Natural killer cell (primary cell): ENCODE data around the gene MAP3K6. TPM values are rescaled to one million over a fixed set of nuclear protein-coding genes. Genes with fewer than 3 reads are reported as not detected.

ENCODE experiments used
- ATAC-seq, 3 donors: fragments of 150-1000 bp in 2 of 3; fragments of 200-7000 bp in 1 of 3; cut with Tn5 transposase; 1 replicate in 1 of 3; 2 replicates in 2 of 3; pipeline ENCODE4 v1.10.0; 2021; ENCODE audit warnings: mild to moderate bottlenecking in 2 of 3, moderate library complexity in 2 of 3
- DNase-seq, 2 donors: peaks; one replicate each; pipeline versions ENCODE4 v3.0.0 to v3.0.0-alpha.2; 2013 to 2021; ENCODE audit warnings: mixed read lengths in 1 of 2
- H3K27ac ChIP-seq: one replicate; pipeline ENCODE4 v1.5.1; 2013; ENCODE audit warnings: mild to moderate bottlenecking, low read length
- H3K27me3 ChIP-seq: one replicate; pipeline ENCODE4 v1.6.1; 2013; ENCODE audit warnings: low read length; ENCODE audit not compliant: control insufficient read depth, insufficient read depth
- H3K36me3 ChIP-seq: one replicate; pipeline ENCODE4 v1.6.1; 2013; ENCODE audit warnings: low read length; ENCODE audit not compliant: control insufficient read depth, insufficient read depth
- H3K4me1 ChIP-seq: one replicate; pipeline ENCODE4 v1.6.1; 2013; ENCODE audit warnings: low read length; ENCODE audit not compliant: control insufficient read depth, insufficient read depth
- H3K4me3 ChIP-seq: one replicate; pipeline ENCODE4 v1.5.1; 2013; ENCODE audit warnings: low read length
- H3K9me3 ChIP-seq: one replicate; pipeline ENCODE4 v1.6.1; 2013; ENCODE audit warnings: low read length; ENCODE audit not compliant: control insufficient read depth, insufficient read depth
- H3K27ac Mint-ChIP-seq, 2 donors: one replicate each; pipeline ENCODE4 v1.8.0; 2022; ENCODE audit warnings: mild to moderate bottlenecking in 2 of 2, mixed read lengths in 2 of 2, moderate library complexity in 1 of 2
- H3K27me3 Mint-ChIP-seq, 2 donors: one replicate each; pipeline ENCODE4 v1.8.0; 2022; ENCODE audit warnings: low read depth in 2 of 2, mixed read lengths in 2 of 2
- H3K36me3 Mint-ChIP-seq: one replicate; pipeline ENCODE4 v1.8.0; 2022; ENCODE audit warnings: mixed read lengths
- H3K4me1 Mint-ChIP-seq, 2 donors: one replicate each; pipeline ENCODE4 v1.8.0; 2022; ENCODE audit warnings: mixed read lengths in 2 of 2
- H3K4me3 Mint-ChIP-seq: one replicate; pipeline ENCODE4 v1.8.0; 2022; ENCODE audit warnings: mild to moderate bottlenecking, moderate library complexity, mixed read lengths
- H3K9me3 Mint-ChIP-seq, 2 donors: one replicate each; pipeline ENCODE4 v1.8.0; 2022; ENCODE audit warnings: mixed read lengths in 2 of 2
- WGBS: methylation state at CpG from one replicate; pipeline ENCODE4 v1.1.7; 2013; ENCODE audit warnings: missing lambda C conversion rate; ENCODE audit not compliant: insufficient coverage; 5-methylcytosine and 5-hydroxymethylcytosine counted together
- intact Hi-C: fragments of 100-400 bp; cut with micrococcal nuclease; formaldehyde crosslinking; loops from one replicate; pipeline ENCODE4 v1.14.2; 2022
- total RNA-seq, 4 donors: library from RNA; stranded (reverse); fragments of 120-200 nt in 1 of 4; gene quantifications; one replicate each; pipeline versions ENCODE4 v1.2.3 to v1.2.4, GENCODE V29; 2013 to 2022
- TF ChIP-seq, protein P1 (sequence below): fragments of 200-600 bp; IDR thresholded peaks from one replicate; pipeline ENCODE4 v1.8.0; 2022; ENCODE audit warnings: antibody characterized with exemption

MAP3K6 gene
- total RNA-seq, 3 donors from 2014 or later (not counting 1 experiment from before 2014, with no cell fraction given) = 8.2 to 15.1 (median 12.1) TPM

DNA sequence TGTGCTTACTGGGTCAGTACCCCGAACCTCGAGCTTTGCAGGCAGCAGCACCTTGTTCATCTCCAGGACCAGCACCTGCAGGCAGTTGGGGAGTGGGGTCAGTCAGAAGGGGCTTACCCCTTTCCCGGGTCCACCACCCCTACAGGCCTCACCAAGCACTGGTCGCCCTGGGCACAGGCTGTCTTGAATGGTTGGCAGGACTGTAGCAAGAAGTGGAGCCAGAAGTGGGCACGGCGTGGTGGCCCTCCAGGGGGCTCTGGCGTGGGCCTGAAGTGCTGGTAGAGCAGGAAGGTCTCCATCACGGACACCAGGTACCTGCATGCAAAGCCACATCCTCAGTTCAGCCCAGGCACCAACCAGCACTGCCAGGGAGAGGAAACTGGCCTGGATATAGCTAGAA lies 5.2 kb downstream of the MAP3K6 start:
- peaks cover 29 to 48% of the 10 kb centered on the region in 2 donors for H3K4me1 Mint-ChIP-seq
- Histone ChIP-seq H3K4me3 (no peak overlapping the region), H3K27me3 (no peaks in the 10 kb centered on the region), H3K36me3 (no peaks in the 10 kb centered on the region), H3K27ac (no peak overlapping the region), H3K4me1 (peaks cover 53% of the 10 kb centered on the region), H3K9me3 (no peaks in the 10 kb centered on the region)
- no peak for DNase-seq
- no peaks in the 10 kb centered on the region for H3K36me3 Mint-ChIP-seq
- TF ChIP-seq, protein P1, sequence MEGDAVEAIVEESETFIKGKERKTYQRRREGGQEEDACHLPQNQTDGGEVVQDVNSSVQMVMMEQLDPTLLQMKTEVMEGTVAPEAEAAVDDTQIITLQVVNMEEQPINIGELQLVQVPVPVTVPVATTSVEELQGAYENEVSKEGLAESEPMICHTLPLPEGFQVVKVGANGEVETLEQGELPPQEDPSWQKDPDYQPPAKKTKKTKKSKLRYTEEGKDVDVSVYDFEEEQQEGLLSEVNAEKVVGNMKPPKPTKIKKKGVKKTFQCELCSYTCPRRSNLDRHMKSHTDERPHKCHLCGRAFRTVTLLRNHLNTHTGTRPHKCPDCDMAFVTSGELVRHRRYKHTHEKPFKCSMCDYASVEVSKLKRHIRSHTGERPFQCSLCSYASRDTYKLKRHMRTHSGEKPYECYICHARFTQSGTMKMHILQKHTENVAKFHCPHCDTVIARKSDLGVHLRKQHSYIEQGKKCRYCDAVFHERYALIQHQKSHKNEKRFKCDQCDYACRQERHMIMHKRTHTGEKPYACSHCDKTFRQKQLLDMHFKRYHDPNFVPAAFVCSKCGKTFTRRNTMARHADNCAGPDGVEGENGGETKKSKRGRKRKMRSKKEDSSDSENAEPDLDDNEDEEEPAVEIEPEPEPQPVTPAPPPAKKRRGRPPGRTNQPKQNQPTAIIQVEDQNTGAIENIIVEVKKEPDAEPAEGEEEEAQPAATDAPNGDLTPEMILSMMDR = no peak
- no peaks in the 10 kb centered on the region for H3K9me3 Mint-ChIP-seq
- no peak overlapping the region for H3K4me3 Mint-ChIP-seq
- intact Hi-C loops = no loop called here
- no peaks in the 10 kb centered on the region for H3K27me3 Mint-ChIP-seq
- 92% methylated on average over 8 of the region's 8 CpGs for WGBS
- no peak for ATAC-seq
- H3K27ac Mint-ChIP-seq = no peak overlapping the region

DNA sequence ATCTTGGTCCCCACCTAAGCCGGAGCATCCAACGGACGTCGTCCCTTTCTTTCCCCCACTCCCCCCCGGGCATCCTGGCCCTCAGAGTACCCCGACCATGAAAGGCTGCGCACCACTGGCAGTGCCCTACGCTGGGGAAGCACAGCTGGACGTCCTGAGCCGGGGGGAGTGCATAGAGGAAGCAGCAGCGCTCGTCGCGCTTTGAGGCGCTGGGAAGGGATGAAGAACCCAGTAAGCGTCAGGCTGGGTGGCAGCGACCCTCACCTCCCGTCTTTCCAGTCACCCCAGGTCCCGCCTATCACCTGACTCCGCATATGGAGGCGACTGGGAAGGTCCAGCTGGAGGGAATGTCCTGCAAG lies 5.7 kb downstream of the MAP3K6 start:
- H3K9me3 ChIP-seq = no peaks in the 10 kb centered on the region
- Mint-ChIP-seq H3K36me3 (no peaks in the 10 kb centered on the region), H3K27me3 (no peaks in the 10 kb centered on the region), H3K4me3 (peak overlapping the region; percentile 75), H3K27ac (peak overlapping the region in 1 of 2 donors; percentile 31), H3K9me3 (no peaks in the 10 kb centered on the region), H3K4me1 (peaks cover 29 to 51% of the 10 kb centered on the region in 2 donors)
- ATAC-seq (no peak), DNase-seq (no peak)
- H3K36me3 ChIP-seq = no peaks in the 10 kb centered on the region
- intact Hi-C loops = no loop called here
- H3K27ac ChIP-seq = no peak overlapping the region
- H3K4me1 ChIP-seq = peaks cover 57% of the 10 kb centered on the region
- H3K4me3 ChIP-seq = no peak overlapping the region
- WGBS = 77% methylated on average over 21 of the region's 21 CpGs
- TF ChIP-seq, protein P1 = no peak
- H3K27me3 ChIP-seq = no peaks in the 10 kb centered on the region

DNA sequence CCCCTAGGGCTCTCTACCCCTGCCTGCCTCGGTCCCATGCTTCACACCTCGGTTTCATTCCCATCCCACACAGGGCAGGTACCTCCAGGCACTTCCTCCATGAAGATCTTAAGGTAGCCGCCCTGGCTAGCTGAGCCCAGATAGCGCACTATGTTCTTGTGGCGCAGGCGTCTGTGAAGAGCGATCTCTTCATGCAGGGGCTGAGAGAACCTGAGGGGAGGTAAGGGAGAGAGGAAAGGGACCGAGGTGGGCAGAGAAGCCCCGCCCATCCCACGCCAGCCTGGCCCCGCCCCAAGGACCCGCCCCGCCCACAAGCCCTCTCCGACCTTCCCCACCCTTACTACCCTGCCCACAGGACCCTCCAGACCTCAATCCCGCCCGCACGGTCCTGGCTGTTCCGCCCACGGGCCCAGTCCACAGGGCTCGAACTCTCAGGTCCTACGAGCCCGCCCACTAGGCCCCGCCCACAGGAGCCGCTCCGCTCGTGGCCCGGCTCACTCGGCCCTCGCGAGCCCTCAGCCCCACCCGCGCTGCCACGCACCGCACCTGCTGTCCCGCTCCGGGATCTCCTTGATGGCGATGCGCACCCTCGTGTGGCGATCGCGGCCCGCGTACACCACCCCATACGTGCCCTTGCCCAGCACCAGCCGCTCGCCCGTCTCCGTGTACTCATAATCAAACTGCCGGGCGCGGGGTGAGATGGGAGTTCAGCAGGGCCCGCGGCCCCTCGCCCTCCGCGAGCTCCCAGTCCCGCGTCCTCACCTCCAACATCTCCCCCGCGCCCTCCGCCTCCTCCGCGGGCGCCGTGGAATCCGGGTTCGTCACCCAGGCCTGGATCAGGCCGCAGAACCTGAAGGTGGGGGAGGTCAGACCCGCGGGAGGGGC lies 6.4 kb downstream of the MAP3K6 start:
- H3K27ac Mint-ChIP-seq = peak overlapping the region; percentile 14 to 31
- no peaks in the 10 kb centered on the region for H3K36me3 Mint-ChIP-seq
- peak; percentile 11 to 33 (median 29) for ATAC-seq
- 17% methylated on average over 67 of the region's 71 CpGs for WGBS
- no peaks in the 10 kb centered on the region for H3K36me3 ChIP-seq
- TF ChIP-seq, protein P1 = no peak
- H3K4me1 ChIP-seq = peaks cover 57% of the 10 kb centered on the region
- H3K27ac ChIP-seq = no peak overlapping the region
- no peaks in the 10 kb centered on the region for H3K9me3 Mint-ChIP-seq
- DNase-seq = peak; percentile 55 to 68
- H3K4me3 Mint-ChIP-seq = peak overlapping the region; percentile 75
- H3K4me1 Mint-ChIP-seq = peaks cover 30 to 51% of the 10 kb centered on the region in 2 donors
- peak overlapping the region; percentile 29 for H3K4me3 ChIP-seq
- no peaks in the 10 kb centered on the region for H3K27me3 Mint-ChIP-seq
- H3K9me3 ChIP-seq = no peaks in the 10 kb centered on the region
- intact Hi-C loops = no loop called here
- no peaks in the 10 kb centered on the region for H3K27me3 ChIP-seq

DNA sequence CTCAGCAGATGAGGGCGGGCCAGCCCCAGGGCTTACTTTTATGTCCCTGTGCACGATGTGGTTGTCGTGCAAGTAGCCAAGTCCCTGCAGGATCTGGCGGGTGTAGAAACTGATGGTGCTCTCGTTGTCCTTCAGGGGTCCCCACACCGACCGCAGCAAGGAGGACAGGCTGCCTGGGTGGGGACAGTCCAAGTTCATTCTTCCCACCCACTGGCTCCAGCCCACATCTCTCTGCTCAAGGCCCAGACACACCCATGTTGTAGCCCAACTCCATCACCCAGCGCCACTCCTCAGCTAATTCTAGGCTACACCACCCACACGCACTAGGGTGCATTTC lies 7.0 kb downstream of the MAP3K6 start:
- Histone ChIP-seq H3K27ac (no peak overlapping the region), H3K36me3 (no peaks in the 10 kb centered on the region), H3K4me3 (peak overlapping the region; percentile 29), H3K9me3 (no peaks in the 10 kb centered on the region), H3K27me3 (no peaks in the 10 kb centered on the region), H3K4me1 (peaks cover 54% of the 10 kb centered on the region)
- H3K36me3 Mint-ChIP-seq = no peaks in the 10 kb centered on the region
- peak overlapping the region; percentile 75 for H3K4me3 Mint-ChIP-seq
- TF ChIP-seq, protein P1 = no peak
- peak overlapping the region; percentile 14 to 31 for H3K27ac Mint-ChIP-seq
- WGBS = 51% methylated on average over 9 of the region's 9 CpGs
- no peak for DNase-seq
- no peaks in the 10 kb centered on the region for H3K9me3 Mint-ChIP-seq
- peaks cover 26 to 49% of the 10 kb centered on the region in 2 donors for H3K4me1 Mint-ChIP-seq
- intact Hi-C loops = no loop called here
- no peaks in the 10 kb centered on the region for H3K27me3 Mint-ChIP-seq
- ATAC-seq = no peak
